Thyroid gland (tissue), 4 donors: ENCODE measurements around the gene DRC1.

Source experiments
- CTCF ChIP-seq, 6 experiments: fragments of 200-600 bp in 3 of 6; fragments of 450-650 bp in 3 of 6; sonication (generic) in 3 of 6; IDR thresholded peaks; one replicate each; pipeline ENCODE4 v1.5.1; 2016 to 2019; ENCODE audit warnings: antibody characterized with exemption in 6 of 6, mild to moderate bottlenecking in 2 of 6, inconsistent platforms in 1 of 6, moderate library complexity in 1 of 6
- POLR2A ChIP-seq, 2 donors: fragments of 450-650 bp; IDR thresholded peaks; one replicate each; pipeline ENCODE4 v1.6.1; 2017; ENCODE audit warnings: antibody characterized with exemption in 2 of 2, mild to moderate bottlenecking in 2 of 2, moderate library complexity in 1 of 2

GRCh38 chr2:26504002-26504401, 102.3 kb downstream of the DRC1 start:
- TF ChIP-seq CTCF (IDR thresholded peaks at IDR 0.05): no peak
- no peak for TF ChIP-seq POLR2A (IDR thresholded peaks at IDR 0.05)
